A673 (cell line): Measurements from ENCODE around the gene TAAR5.

Experiments
- CTCF ChIP-seq: fragments of 300-800, 200-600 bp; sonication (generic); conservative IDR thresholded peaks from 2 replicates; pipeline ENCODE4 v1.5.1; 2017; ENCODE audit warnings: low read depth, mild to moderate bottlenecking, antibody characterized with exemption, low read length, moderate library complexity, mixed read lengths
- EZH2 ChIP-seq: fragments of 200-600 bp; sonication (generic); IDR thresholded peaks from 2 replicates; pipeline ENCODE4 v1.6.1; 2017; ENCODE audit warnings: borderline replicate concordance, low read depth, mild to moderate bottlenecking, mixed read lengths, antibody characterized with exemption, low read length; ENCODE audit not compliant: poor library complexity, severe bottlenecking

GRCh38 chr6:132624175-132624574 is 34.6 kb upstream of the TAAR5 start, which contains the start of gene TAAR2:
- TF ChIP-seq CTCF, result no peak
- no peak for TF ChIP-seq EZH2
